ENCODE measurements around the gene PRMT7.

The PRMT7 gene

DNA sequence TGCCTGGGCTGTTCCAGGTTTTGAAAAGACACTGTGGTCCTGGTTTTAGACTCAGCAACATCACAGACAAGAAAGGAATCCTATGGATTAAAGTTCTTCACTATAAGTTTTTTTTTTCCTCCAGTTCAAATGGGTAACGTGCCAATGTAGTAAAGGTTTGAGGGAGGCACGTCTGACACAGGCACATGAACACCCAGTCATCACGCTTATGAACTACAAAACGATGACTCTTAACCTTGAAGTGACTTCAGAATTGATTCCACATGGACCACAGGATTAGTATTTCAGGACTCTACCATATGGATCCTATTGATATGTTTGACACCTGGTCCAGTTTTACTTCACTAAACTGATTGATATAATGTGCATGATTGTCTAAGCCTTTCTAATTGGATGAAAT lies 2.3 kb downstream of the PRMT7 start:
- no peak for DNase-seq

DNA sequence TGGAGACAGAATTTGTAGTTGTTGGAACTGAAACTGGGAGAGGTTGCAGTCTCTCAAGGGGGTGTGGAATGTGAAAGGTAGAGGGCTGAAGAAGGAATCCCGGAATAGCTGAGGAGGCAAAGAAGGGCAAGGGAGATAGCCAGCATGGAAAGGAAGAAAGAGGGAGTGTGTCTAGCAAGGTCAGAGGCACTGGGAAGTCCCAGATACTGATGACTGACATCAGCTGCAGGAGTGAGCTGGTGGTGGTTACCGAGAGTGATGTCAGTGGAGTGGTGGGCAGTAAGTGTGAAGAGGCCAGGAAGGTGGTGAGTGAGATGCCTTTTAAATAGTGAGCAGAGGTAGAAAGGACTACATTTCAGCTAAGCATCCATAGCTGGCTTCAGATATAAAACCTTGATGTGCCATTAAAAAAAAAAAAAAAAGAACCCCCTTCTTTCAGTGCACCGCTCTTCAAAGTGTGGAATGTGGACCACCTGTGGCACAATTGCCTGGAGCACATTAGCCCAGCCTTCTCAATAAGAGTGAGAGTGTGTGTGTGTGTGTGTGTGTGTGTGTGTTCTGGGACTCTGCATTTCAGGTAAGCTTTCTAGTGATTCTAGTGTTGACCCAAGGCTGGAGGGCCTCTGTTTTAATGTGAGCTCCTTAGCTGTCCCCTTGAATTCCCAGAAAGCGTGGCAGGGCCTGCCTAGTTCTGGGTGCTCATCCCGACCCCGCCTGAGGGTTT lies 8.5 kb downstream of the PRMT7 start:
- DNase-seq = no peak

DNA sequence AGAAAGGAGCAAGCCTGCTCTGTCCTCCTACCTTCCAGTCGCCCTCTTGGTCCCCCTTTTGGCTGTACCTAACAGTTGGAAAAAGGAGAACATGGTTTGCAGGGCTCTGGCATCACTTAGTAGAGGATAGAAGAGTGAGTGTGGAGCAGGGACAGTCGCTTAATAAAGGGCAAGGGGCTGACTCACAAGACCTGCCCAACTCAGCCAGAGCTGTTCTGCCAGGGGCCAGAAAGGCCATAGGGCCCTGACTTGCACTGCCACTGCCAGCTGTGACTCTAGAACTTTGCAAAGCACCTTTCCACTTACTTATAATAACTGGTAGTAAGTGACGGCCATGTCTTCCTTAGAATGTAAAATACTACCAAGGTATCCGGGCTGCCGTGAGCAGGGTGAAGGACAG lies 13.5 kb downstream of the PRMT7 start:
- no peak for DNase-seq

DNA sequence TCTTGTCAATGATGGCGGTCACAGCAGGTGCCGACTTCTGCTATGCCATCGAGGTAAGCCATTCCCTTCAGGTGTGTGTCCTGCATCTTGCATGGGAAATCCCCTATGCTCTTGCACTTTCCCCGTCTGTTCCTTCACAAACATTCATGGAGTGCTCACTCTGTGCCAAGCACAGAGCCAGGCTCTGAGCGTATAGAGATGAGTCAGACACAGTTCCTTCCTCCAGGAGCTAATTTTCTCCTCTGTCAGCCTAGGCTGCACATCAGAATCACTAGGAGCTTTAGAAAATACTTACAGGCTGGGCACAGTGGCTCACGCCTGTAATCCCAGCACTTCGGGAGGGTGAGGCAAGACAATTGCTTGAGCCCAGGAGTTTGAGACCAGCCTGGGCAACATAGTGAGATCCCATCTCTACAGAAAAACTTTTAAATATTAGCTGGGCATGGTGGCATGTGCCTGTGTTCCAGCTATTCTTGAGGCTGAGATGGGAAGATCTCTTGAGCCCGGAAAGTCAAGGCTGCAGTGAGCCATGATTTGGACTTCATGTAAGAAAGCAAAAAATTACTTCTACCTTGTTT lies 14.1 kb downstream of the PRMT7 start:
- DNase-seq = no peak

DNA sequence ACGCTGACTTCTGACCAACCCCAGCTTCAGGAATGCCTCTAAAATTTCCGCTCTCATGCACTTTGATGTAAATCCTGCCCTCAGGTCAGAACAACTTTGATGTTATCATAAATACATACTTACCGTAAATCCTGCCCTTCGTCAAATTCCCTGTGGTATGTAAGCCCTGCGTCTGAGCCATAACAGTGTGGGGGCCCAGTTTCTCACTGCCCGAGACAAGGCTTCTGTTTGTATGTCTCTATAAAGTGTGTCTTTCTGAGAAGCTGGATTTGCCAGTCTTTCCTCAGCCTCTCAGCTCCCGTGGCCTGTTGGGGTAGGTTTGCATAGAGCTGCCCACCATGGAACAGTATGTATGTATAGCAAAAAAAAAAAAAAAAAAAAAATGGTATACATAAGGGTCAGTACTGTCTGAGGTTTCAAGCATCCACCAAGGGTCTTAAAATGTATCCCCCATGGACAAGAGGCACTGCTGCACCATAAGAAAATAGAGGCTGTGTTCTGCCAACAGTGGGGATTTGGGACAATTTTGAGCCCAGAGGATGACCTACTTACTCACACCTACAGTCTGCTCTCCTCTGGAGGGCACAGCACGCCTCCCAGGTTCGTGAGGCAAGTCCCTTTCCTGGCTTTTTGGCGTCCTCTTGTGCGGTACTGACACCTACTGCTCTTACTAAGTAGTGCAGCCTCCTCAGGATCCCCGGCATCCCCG lies 17.5 kb downstream of the PRMT7 start:
- DNase-seq = peak; percentile 83

DNA sequence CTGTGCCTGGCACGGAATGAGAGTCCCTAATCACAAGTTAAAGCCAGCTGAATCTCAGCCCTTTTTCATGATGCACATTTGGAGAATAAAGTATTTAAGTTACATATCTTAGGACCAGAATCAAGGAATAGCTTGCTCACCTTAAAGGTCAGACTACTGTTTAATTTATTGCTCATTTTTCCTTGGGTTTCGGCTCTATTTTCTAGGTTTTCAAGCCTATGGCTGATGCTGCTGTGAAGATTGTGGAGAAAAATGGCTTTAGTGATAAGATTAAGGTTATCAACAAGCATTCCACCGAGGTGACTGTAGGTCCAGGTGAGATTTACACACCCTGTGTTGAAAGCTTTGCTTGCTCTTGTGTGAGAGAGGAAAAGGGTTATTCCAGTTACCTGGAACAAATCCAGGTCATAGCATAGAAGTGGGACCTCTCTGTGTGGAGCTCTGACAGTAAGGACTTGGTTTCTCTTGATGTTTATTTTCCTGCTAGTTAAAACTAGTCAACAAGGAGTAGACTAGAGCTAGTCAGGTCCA lies 18.1 kb downstream of the PRMT7 start:
- DNase-seq = no peak

DNA sequence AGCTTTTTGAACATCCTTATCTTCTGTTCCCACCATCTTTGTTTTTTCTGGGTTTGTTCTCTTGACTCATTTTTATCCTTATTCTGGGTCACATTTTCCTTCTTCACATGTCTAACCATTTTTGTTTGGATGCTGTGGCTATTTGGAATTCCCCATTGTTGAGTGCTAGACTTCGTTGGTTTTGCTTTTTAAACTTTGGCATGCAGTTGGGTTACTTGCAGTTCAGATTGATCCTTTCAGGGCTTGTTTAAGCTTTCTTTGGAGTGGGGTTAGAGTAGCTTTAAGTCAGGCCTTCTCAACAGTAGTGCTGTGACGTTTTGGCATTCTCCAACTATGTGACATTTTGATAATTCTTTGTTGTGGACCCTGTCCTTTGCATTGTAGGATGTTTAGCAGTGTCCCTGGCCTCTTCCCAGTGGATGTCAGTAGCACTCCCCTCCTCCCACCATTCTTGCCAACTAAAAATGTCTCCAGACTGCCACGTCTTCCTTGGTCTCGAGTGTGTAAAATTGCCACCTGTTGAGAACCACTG lies 21.1 kb downstream of the PRMT7 start:
- no peak for DNase-seq

DNA sequence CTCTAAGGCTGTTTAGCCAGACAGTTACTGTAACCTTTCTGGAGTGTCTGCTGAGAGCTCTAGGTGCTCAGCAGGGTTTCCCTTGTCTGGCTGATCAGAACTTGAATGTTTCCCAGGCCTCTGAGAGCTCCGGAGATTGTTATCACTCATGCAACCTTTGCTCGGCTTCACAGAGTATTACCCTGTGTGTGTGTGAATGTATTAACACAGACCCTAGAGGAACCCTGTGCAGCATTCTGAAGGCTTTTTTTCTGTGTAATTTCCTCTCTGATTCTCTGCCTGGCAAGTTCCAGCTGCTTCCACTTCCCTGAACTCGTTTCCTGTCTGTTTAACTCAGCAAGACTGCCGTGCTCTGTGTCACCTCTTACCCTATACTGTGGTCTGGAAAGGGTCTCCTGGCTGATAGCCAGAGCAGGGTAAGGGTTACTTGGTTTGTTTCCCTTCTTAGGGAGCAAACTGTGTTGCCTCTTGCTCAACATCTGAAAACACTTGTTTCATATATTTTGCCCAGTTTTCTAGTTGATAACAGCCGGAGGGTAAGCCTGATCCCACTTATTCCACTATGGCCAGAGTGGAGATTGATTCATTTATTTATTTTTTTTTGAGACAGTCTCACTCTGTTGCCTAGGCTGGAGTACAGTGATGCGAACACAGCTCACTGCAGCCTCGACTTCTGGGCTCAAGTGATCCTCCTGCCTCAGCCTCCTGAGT lies 21.7 kb downstream of the PRMT7 start:
- no peak for DNase-seq

DNA sequence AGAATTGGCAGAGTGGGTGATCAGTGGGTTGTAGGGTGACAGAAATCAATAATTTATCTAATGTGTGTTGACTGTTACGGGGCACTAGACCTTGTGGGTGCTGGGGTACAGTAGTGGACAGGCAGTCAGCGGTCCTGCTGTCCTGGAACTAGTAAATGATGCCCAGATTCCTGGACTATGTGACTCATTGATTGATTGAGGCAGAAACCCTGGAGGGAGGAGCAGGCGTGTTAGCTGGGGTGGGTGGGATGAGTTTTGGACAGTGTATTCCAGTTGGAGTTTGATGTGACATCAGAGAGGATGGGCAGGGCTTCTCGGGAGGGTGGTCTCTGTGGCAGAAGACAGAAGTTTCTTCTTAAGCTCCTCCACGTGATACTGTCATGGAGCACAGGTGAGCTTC lies 24.4 kb downstream of the PRMT7 start:
- DNase-seq = no peak

DNA sequence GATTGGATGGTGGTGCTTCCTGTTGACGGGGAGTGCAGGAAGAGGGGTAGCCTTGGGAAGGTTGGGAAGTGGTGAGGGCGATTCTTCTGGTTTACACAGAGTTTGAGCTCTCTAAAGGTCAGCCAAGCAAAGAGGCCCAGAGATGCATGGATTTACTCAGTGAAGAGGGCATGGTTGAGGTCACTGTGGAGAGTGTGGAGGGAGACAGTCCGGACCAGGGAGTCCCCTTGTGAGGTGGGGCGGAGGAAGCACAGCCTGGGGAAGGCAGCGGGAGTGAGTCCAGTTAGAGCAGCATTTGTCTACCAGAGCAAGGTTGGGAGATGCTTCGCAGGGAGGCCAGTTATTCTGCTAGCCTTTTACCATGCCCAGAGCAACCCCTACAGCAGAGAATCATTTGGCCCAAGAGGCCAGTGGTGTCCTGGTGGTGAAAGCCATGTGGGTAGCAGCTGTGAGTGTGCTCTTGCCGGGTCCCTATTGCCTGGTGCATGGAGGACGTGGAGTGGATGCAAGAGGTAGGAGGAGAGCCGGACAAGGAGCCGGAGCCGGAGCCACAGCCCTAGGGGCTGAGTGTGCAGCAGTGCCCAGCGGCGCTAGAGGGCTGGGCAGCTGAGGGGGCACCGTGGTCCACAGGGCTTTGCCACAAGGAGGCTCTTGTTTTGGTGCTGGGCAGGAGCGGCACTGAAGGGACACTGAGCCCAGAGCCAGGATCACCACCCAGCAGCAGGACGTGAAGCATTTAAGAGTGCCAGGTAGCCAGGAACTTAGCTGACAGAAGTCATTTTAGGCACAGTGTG lies 27.7 kb downstream of the PRMT7 start:
- DNase-seq = no peak

DNA sequence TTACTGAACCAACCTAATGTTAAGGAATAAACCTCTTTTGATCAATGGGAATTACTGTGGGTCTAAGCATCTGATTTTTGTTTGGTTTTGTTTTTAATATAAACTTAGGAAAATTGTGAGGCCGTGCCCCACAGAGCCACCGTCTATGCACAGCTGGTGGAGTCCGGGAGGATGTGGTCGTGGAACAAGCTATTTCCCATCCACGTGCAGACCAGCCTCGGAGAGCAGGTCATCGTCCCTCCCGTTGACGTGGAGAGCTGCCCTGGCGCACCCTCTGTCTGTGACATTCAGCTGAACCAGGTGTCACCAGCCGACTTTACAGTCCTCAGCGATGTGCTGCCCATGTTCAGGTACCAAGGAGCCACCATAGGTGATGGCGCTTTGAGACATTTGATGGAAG lies 28.4 kb downstream of the PRMT7 start:
- DNase-seq = no peak

DNA sequence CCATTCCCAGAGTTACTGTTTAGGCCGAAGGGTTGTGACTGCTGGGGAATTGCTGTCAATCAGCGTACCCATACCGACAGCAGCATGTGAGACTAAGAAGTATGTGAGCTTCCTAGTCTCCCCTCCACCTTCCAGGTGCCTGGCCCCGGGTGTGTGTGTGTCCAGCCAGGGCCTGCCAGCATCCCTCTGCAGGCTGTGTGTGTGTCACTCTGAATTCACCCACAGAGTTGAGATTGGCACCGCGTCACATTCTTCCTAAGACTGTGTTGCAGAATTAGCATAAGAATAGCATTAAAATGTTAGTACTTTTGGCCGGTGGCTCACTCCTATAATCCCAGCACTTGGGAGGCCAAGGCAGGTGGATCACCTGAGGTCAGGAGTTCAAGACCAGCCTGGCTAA lies 31.8 kb downstream of the PRMT7 start:
- no peak for DNase-seq

DNA sequence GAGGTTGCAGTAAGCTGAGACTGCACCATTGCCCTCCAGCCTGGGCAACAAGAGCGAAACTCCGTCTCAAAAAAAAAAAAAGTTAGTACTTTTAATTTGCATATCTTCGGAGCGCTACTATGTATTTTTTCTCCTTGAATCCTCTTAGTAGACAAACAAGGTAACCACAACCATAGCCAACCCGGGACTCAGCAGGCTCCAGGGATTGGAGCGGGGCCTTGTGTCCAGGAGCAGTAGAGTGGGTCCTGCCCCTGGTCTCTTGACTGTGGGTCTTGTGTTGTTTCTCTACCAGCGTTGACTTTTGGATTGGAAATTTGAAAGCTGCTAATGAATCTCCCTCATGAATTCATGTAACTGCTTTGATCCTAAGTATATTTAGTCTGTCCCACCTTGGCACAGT lies 32.3 kb downstream of the PRMT7 start:
- no peak for DNase-seq

DNA sequence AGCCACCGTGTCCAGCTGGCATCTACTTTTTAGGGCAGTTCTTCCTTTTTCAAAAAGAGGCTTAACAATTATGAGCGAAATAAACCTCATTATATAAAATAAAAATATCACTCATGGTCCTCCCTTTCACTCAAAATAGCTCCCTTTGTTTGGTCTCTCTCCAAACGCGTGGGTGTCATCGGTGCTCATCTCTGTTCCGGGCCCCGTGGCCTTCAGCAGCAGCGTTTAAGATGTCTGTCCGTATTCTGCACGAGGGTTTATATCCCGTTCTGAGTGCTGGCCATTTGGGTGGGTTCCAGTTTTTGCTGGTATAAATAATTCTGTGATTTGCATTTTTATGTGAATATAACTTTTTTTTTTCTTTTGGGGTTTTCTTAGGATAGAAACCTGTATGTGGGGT lies 33.4 kb downstream of the PRMT7 start:
- no peak for DNase-seq

DNA sequence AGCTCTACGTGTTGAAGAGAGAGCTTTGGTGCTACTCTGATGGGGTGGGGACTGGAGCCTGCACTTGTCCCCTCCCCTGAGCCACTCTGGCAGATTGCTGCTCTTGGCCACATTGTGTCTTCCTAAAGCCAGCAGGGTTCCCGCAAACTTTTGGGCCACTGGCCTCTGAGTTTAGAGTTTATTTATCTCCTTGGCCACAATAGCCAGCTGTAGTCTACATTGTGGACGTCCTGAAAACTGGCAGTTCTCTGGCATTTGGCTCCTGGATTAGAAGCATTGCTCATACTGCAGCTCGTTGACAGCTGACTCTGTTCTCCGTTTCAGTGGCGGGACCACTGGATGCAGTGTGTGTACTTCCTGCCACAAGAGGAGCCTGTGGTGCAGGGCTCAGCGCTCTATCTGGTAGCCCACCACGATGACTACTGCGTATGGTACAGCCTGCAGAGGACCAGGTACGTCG lies 34.6 kb downstream of the PRMT7 start:
- DNase-seq = no peak

DNA sequence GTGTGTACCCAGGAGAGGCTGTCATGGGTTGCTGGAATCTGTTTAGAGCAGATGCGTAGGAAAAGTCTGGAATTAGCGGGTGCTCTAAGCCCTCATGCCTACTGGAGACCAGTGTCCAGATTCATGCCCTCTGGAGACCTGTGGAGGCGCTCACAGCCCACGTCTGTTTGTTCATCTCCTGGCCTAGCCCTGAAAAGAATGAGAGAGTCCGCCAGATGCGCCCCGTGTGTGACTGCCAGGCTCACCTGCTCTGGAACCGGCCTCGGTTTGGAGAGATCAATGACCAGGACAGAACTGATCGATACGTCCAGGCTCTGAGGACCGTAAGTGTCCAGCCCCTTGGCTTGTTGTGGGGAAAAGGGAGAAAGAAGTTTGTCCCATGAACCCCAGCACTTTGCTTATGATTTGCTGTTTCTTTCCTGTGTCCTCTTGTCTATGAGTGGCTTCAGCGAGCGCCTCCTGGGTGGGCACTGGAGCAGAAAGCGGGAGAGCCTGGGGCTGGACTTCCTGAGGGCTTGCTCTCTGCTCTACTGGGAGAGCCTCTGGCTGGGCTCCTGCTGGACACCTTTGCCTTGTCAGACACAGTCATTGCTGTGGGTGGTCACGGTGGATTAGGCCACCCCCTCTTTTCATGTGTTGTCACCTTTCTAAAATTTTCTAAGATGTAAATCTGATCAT lies 35.3 kb downstream of the PRMT7 start:
- no peak for DNase-seq

DNA sequence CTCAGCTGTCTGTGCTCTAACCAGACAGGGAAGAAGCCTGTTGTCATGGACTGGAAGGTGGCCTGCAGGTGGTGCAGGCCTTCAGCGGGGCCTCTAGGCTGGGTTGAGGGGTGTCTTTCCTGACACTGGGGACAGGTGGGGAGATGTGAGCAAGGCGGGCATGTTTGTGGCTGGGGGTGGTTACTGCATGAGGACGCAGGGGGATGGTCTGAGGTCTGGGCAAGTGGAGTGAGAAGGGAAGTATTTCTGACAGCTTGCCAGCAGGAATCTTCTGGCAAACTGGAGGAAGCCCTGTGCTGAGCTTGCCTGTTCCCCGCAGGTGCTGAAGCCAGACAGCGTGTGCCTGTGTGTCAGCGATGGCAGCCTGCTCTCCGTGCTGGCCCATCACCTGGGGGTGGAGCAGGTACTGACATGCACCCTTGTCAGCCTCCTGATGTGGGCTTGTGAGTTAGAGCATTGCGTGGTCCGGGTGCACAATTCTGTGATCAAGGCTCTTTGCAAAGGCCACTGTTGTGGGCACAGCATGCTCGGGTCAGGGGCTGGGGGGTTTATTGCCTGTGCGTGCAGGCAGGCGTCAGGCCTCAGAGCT lies 36.2 kb downstream of the PRMT7 start:
- DNase-seq = no peak

DNA sequence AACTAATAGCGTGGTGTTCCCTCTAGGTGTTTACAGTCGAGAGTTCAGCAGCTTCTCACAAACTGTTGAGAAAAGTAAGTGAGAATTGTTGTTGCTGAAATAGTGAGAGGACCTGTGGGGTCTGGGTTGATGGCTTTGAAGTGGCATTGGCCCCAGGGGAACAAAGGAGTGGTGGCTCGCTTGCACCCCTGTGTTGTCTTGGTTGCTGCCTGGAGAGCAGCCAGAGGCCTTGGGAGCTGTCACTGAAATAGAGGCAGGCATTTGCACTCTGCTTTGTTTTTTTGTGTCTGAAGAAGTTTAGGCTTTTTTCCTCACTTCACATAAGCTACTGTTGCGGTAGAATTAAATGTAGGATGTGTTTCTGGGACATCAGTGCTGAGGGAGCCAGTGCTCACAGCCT lies 36.8 kb downstream of the PRMT7 start:
- DNase-seq = no peak

DNA sequence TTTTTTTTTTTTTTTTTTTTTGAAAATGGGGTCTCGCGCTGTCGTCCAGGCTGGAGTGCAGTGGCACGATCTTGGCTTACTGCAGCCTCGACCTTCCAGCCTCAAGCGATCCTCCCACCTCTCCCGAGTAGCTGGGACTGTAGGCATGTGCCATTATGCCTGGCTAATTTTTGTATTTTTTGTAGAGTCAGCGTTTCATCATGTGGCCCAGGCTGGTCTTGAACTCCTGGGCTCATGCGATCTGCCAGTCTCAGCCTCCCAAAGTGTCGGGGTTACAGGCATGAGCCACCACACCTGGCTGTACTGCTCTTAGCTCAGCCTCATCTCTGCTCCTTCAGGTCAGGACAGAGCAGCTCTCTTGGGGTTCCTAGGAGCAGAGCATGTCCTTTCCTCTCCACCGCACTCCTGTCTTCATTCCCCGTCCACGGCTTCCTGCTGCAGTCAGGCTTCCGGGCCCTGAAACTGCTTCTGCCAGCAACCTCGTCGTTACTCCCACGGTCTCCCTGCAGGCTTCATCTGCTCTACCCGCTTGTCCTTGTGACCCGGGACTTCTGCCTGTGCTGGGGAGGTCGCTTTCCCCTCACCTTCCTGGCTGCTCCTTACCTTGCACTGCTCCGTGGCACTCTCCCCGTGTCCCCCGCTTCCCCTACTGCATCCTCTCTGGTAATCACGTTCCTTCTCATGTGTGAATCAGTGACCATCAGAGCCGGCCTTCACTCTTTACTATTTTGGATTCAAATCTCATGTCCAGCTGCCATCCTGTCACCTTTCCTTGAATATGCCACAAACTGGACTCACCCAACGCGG lies 38.0 kb downstream of the PRMT7 start:
- DNase-seq = no peak

DNA sequence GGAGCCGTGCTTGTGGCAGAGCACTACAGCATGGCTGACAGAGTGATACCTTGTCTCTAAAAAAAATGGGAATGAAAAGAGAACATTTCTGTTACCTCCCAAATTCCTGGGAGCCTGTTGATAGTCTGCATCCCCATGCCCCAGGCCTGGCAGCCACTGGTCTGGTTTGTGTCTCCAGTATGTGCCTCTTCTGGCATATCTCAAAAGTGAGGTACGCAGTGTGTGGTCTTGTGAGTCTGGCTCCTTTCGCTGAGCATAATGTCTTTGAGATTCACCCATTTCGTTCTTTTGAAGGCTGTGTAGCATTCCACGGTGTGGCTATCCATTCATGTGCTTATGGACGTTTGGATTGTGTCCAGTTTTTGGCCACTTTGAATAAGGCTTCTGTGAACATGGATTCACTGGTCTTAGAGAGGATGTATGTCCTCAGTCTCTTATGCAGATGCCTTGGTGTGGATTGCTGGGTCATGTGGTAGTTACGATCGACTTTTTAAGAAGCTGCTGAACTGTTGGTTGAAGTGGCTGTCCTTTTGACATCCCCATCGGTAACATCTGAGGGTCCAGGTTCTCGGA lies 39.1 kb downstream of the PRMT7 start:
- no peak for DNase-seq
